ENCODE measurements around the gene ZNF141.

Gene ZNF141

GRCh38 chr4:328729-329128 lies 8.9 kb upstream of the ZNF141 start:
- Histone ChIP-seq H3K36me3 (ENCODE audit: control insufficient read depth in 5 of 5, insufficient read depth in 5 of 5, low read length in 5 of 5) (no peaks in the 10 kb centered on the region), H3K27ac (ENCODE audit: low read depth, low read length) (no peak overlapping the region), H3K9me3 (ENCODE audit: control insufficient read depth in 5 of 5, low read length in 5 of 5) (peaks cover 3 to 19% (median 9%) of the 10 kb centered on the region in 5 donors), H3K4me1 (ENCODE audit: control insufficient read depth in 5 of 5, insufficient read depth in 5 of 5, low read length in 5 of 5) (no peaks in the 10 kb centered on the region), H3K27me3 (ENCODE audit: control insufficient read depth in 5 of 5, insufficient read depth in 4 of 5, low read length in 5 of 5) (no peaks in the 10 kb centered on the region), H3K9ac (ENCODE audit: low read length in 5 of 5) (no peak overlapping the region), H3K4me3 (ENCODE audit: low read depth in 1 of 5, low read length in 5 of 5) (no peak overlapping the region)

- no peaks in the 10 kb centered on the region for H3K9me3 ChIP-seq (ENCODE audit: control insufficient read depth in 5 of 5, low read length in 5 of 5)
- peak overlapping the region in 2 of 5 donors; percentile 49 to 98 for H3K4me3 ChIP-seq (ENCODE audit: low read depth in 1 of 5, low read length in 5 of 5)
- no peak overlapping the region for H3K27ac ChIP-seq (ENCODE audit: low read depth, low read length)
- H3K27me3 ChIP-seq (ENCODE audit: control insufficient read depth in 5 of 5, insufficient read depth in 4 of 5, low read length in 5 of 5) = peaks cover 0 to 2% (median 0%) of the 10 kb centered on the region in 5 donors
- H3K36me3 ChIP-seq (ENCODE audit: control insufficient read depth in 5 of 5, insufficient read depth in 5 of 5, low read length in 5 of 5) = no peaks in the 10 kb centered on the region
- peaks cover 5 to 31% (median 23%) of the 10 kb centered on the region in 5 donors for H3K4me1 ChIP-seq (ENCODE audit: control insufficient read depth in 5 of 5, insufficient read depth in 5 of 5, low read length in 5 of 5)
- no peak overlapping the region for H3K9ac ChIP-seq (ENCODE audit: low read length in 5 of 5)
These were observed 2.1 kb upstream of the ZNF141 start for GRCh38 chr4:335515-335914.

GRCh38 chr4:336099-336892 lies 1.3 kb upstream of the ZNF141 start:
- Histone ChIP-seq H3K27ac (ENCODE audit: low read depth, low read length) (peak overlapping the region; percentile 94), H3K9me3 (ENCODE audit: control insufficient read depth in 5 of 5, low read length in 5 of 5) (no peaks in the 10 kb centered on the region), H3K27me3 (ENCODE audit: control insufficient read depth in 5 of 5, insufficient read depth in 4 of 5, low read length in 5 of 5) (peaks cover 0 to 2% (median 0%) of the 10 kb centered on the region in 5 donors), H3K36me3 (ENCODE audit: control insufficient read depth in 5 of 5, insufficient read depth in 5 of 5, low read length in 5 of 5) (no peaks in the 10 kb centered on the region), H3K4me1 (ENCODE audit: control insufficient read depth in 5 of 5, insufficient read depth in 5 of 5, low read length in 5 of 5) (peaks cover 5 to 31% (median 23%) of the 10 kb centered on the region in 5 donors), H3K4me3 (ENCODE audit: low read depth in 1 of 5, low read length in 5 of 5) (peak overlapping the region; percentile 49 to 98 (median 96)), H3K9ac (ENCODE audit: low read length in 5 of 5) (peak overlapping the region in 4 of 5 donors; percentile 68 to 93 (median 84))

- Histone ChIP-seq H3K27ac (ENCODE audit: low read depth, low read length) (peak overlapping the region; percentile 94), H3K9ac (ENCODE audit: low read length in 5 of 5) (peak overlapping the region; percentile 56 to 93 (median 78)), H3K4me3 (ENCODE audit: low read depth in 1 of 5, low read length in 5 of 5) (peak overlapping the region; percentile 91 to 98 (median 96)), H3K9me3 (ENCODE audit: control insufficient read depth in 5 of 5, low read length in 5 of 5) (peaks cover 0 to 4% (median 0%) of the 10 kb centered on the region in 5 donors), H3K27me3 (ENCODE audit: control insufficient read depth in 5 of 5, insufficient read depth in 4 of 5, low read length in 5 of 5) (peaks cover 0 to 2% (median 0%) of the 10 kb centered on the region in 5 donors), H3K36me3 (ENCODE audit: control insufficient read depth in 5 of 5, insufficient read depth in 5 of 5, low read length in 5 of 5) (no peaks in the 10 kb centered on the region), H3K4me1 (ENCODE audit: control insufficient read depth in 5 of 5, insufficient read depth in 5 of 5, low read length in 5 of 5) (peaks cover 5 to 31% (median 23%) of the 10 kb centered on the region in 5 donors)
These were observed 796 bp upstream of the ZNF141 start for GRCh38 chr4:336893-337142.

GRCh38 chr4:337932-338758 lies 531 bp downstream of the ZNF141 start:
- Histone ChIP-seq H3K9ac (ENCODE audit: low read length in 5 of 5) (peak overlapping the region in 4 of 5 donors; percentile 78 to 93 (median 88)), H3K9me3 (ENCODE audit: control insufficient read depth in 5 of 5, low read length in 5 of 5) (peaks cover 0 to 13% (median 0%) of the 10 kb centered on the region in 5 donors), H3K4me3 (ENCODE audit: low read depth in 1 of 5, low read length in 5 of 5) (peak overlapping the region; percentile 91 to 98 (median 96)), H3K4me1 (ENCODE audit: control insufficient read depth in 5 of 5, insufficient read depth in 5 of 5, low read length in 5 of 5) (peaks cover 5 to 31% (median 23%) of the 10 kb centered on the region in 5 donors), H3K36me3 (ENCODE audit: control insufficient read depth in 5 of 5, insufficient read depth in 5 of 5, low read length in 5 of 5) (peaks cover 0 to 5% (median 0%) of the 10 kb centered on the region in 5 donors), H3K27ac (ENCODE audit: low read depth, low read length) (peak overlapping the region; percentile 94), H3K27me3 (ENCODE audit: control insufficient read depth in 5 of 5, insufficient read depth in 4 of 5, low read length in 5 of 5) (peaks cover 0 to 2% (median 0%) of the 10 kb centered on the region in 5 donors)

GRCh38 chr4:338759-339097 lies 1.1 kb downstream of the ZNF141 start:
- Histone ChIP-seq H3K9me3 (ENCODE audit: control insufficient read depth in 5 of 5, low read length in 5 of 5) (peaks cover 0 to 13% (median 0%) of the 10 kb centered on the region in 5 donors), H3K36me3 (ENCODE audit: control insufficient read depth in 5 of 5, insufficient read depth in 5 of 5, low read length in 5 of 5) (peaks cover 0 to 5% (median under 1%) of the 10 kb centered on the region in 5 donors), H3K9ac (ENCODE audit: low read length in 5 of 5) (peak overlapping the region in 1 of 5 donors; percentile 93), H3K4me1 (ENCODE audit: control insufficient read depth in 5 of 5, insufficient read depth in 5 of 5, low read length in 5 of 5) (peaks cover 5 to 31% (median 23%) of the 10 kb centered on the region in 5 donors), H3K4me3 (ENCODE audit: low read depth in 1 of 5, low read length in 5 of 5) (peak overlapping the region; percentile 75 to 98 (median 96)), H3K27me3 (ENCODE audit: control insufficient read depth in 5 of 5, insufficient read depth in 4 of 5, low read length in 5 of 5) (peaks cover 0 to 2% (median 0%) of the 10 kb centered on the region in 5 donors), H3K27ac (ENCODE audit: low read depth, low read length) (peak overlapping the region; percentile 94)

- peaks cover 4 to 12% (median 10%) of the 10 kb centered on the region in 5 donors for H3K36me3 ChIP-seq (ENCODE audit: control insufficient read depth in 5 of 5, insufficient read depth in 5 of 5, low read length in 5 of 5)
- no peak overlapping the region for H3K4me3 ChIP-seq (ENCODE audit: low read depth in 1 of 5, low read length in 5 of 5)
- peaks cover 5 to 31% (median 23%) of the 10 kb centered on the region in 5 donors for H3K4me1 ChIP-seq (ENCODE audit: control insufficient read depth in 5 of 5, insufficient read depth in 5 of 5, low read length in 5 of 5)
- peaks cover 0 to 13% (median 0%) of the 10 kb centered on the region in 5 donors for H3K9me3 ChIP-seq (ENCODE audit: control insufficient read depth in 5 of 5, low read length in 5 of 5)
- H3K27ac ChIP-seq (ENCODE audit: low read depth, low read length) = no peak overlapping the region
- peaks cover 0 to 2% (median 0%) of the 10 kb centered on the region in 5 donors for H3K27me3 ChIP-seq (ENCODE audit: control insufficient read depth in 5 of 5, insufficient read depth in 4 of 5, low read length in 5 of 5)
- no peak overlapping the region for H3K9ac ChIP-seq (ENCODE audit: low read length in 5 of 5)
These were observed 2.4 kb downstream of the ZNF141 start for GRCh38 chr4:340011-340410.

GRCh38 chr4:373062-373839 lies 35.6 kb downstream of the ZNF141 start:
- Histone ChIP-seq H3K9ac (ENCODE audit: low read length in 5 of 5) (no peak overlapping the region), H3K27ac (ENCODE audit: low read depth, low read length) (no peak overlapping the region), H3K36me3 (ENCODE audit: control insufficient read depth in 5 of 5, insufficient read depth in 5 of 5, low read length in 5 of 5) (peaks cover 22 to 52% (median 23%) of the 10 kb centered on the region in 5 donors), H3K9me3 (ENCODE audit: control insufficient read depth in 5 of 5, low read length in 5 of 5) (peaks cover 71 to 95% (median 82%) of the 10 kb centered on the region in 5 donors), H3K27me3 (ENCODE audit: control insufficient read depth in 5 of 5, insufficient read depth in 4 of 5, low read length in 5 of 5) (no peaks in the 10 kb centered on the region), H3K4me1 (ENCODE audit: control insufficient read depth in 5 of 5, insufficient read depth in 5 of 5, low read length in 5 of 5) (no peaks in the 10 kb centered on the region), H3K4me3 (ENCODE audit: low read depth in 1 of 5, low read length in 5 of 5) (peak overlapping the region; percentile 40 to 62 (median 55))

- Histone ChIP-seq H3K4me3 (ENCODE audit: low read depth in 1 of 5, low read length in 5 of 5) (peak overlapping the region; percentile 44 to 62 (median 55)), H3K9ac (ENCODE audit: low read length in 5 of 5) (no peak overlapping the region), H3K27ac (ENCODE audit: low read depth, low read length) (no peak overlapping the region), H3K36me3 (ENCODE audit: control insufficient read depth in 5 of 5, insufficient read depth in 5 of 5, low read length in 5 of 5) (peaks cover 22 to 42% (median 23%) of the 10 kb centered on the region in 5 donors), H3K27me3 (ENCODE audit: control insufficient read depth in 5 of 5, insufficient read depth in 4 of 5, low read length in 5 of 5) (no peaks in the 10 kb centered on the region), H3K4me1 (ENCODE audit: control insufficient read depth in 5 of 5, insufficient read depth in 5 of 5, low read length in 5 of 5) (no peaks in the 10 kb centered on the region), H3K9me3 (ENCODE audit: control insufficient read depth in 5 of 5, low read length in 5 of 5) (peaks cover 72 to 93% (median 83%) of the 10 kb centered on the region in 5 donors)
These were observed 36.9 kb downstream of the ZNF141 start for GRCh38 chr4:374298-375160.

Measured in subcutaneous abdominal adipose tissue (tissue), 5 donors.